ENCODE measurements around the gene RAPGEF6. TPM values are rescaled to one million over a fixed set of nuclear protein-coding genes. Genes with fewer than 3 reads are reported as not detected.

RAPGEF6 gene
- total RNA-seq, 5 donors from 2014 or later (not counting 1 experiment from before 2014, with no cell fraction given), result 82.9 to 122 (median 87.7) TPM

DNA sequence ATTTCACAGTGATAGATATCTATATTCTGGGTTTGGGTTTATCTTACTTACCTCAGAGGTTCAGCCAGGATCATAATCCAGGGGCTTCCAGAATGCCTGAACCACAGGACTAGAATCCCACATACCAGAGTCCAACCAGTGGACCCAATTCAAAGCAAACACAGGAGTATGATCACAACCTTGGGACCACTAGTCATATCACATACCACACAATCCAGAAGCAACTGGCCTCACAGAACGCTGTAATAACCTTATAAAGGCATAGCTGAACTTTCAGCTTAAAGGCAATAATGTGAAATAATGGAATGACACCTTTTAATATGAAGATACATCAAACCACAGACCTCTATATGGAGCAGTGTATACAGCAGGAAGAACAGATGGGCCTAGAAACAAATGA, 25.3 kb downstream of the RAPGEF6 start:
- no peak for DNase-seq
- Histone ChIP-seq H3K27ac (ENCODE audit: low read length) (no peak overlapping the region), H3K4me3 (ENCODE audit: control insufficient read depth in 1 of 2, extremely low read depth in 1 of 2, low read length in 1 of 2) (no peak overlapping the region), H3K4me1 (ENCODE audit: control insufficient read depth in 1 of 2, extremely low read depth in 1 of 2, insufficient read depth in 2 of 2, low read length in 2 of 2) (peaks cover 8 to 17% of the 10 kb centered on the region in 2 experiments), H3K9me3 (no peaks in the 10 kb centered on the region), H3K27me3 (replicated peaks in 1 of 2; ENCODE audit: control insufficient read depth in 2 of 2, extremely low read depth in 1 of 2, insufficient read depth in 2 of 2, low read length in 1 of 2) (no peaks in the 10 kb centered on the region), H3K36me3 (ENCODE audit: control insufficient read depth in 2 of 2, extremely low read depth in 1 of 2, insufficient read depth in 1 of 2, low read length in 1 of 2) (peaks cover 0 to 3% of the 10 kb centered on the region in 2 donors)
- H3K4me3 Mint-ChIP-seq, result no peak overlapping the region
- peak overlapping the region in 1 of 2 donors; percentile 25 for H3K27ac Mint-ChIP-seq
- CTCF ChIA-PET, result no interaction called here
- POLR2A ChIA-PET, result interaction anchor here in 1 of 2 donors (0.6 kb wide), 1 partner anchor 422 kb away, joined by 9 read pairs; no protein-coding TSS in a partner anchor
- H3K27me3 Mint-ChIP-seq, result no peaks in the 10 kb centered on the region
- H3K9me3 Mint-ChIP-seq, result no peaks in the 10 kb centered on the region
- H3K4me1 Mint-ChIP-seq, result peaks cover 61 to 72% (median 72%) of the 10 kb centered on the region in 3 donors
- WGBS (ENCODE audit: insufficient coverage), result no CpG with 5 or more reads among the region's 1 CpG
- no peak for ATAC-seq (replicated peaks in 1 of 4)
- peaks cover 14% of the 10 kb centered on the region for H3K36me3 Mint-ChIP-seq

DNA sequence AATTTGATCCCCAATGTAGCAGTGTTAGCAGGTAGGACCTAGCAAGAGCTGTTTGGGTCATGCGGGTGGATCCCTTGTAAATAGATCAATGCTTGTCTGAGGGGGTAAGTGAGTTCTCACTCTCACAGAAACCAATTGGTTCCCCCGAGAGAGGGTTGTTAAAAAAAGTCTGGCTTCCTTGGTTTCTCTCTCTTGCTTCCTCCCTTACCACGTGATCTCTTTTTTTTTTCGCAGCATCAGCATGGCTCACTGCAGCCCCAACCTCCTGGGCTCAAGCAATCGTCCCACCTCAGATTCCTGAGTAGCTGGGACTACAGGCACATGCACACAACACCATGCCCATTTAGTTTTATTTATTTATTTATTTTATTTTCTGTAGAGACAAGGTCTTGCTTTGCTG, 26.4 kb downstream of the RAPGEF6 start:
- Mint-ChIP-seq H3K27ac (peak overlapping the region in 1 of 2 donors; percentile 78), H3K27me3 (no peaks in the 10 kb centered on the region)
- no peak for DNase-seq

DNA sequence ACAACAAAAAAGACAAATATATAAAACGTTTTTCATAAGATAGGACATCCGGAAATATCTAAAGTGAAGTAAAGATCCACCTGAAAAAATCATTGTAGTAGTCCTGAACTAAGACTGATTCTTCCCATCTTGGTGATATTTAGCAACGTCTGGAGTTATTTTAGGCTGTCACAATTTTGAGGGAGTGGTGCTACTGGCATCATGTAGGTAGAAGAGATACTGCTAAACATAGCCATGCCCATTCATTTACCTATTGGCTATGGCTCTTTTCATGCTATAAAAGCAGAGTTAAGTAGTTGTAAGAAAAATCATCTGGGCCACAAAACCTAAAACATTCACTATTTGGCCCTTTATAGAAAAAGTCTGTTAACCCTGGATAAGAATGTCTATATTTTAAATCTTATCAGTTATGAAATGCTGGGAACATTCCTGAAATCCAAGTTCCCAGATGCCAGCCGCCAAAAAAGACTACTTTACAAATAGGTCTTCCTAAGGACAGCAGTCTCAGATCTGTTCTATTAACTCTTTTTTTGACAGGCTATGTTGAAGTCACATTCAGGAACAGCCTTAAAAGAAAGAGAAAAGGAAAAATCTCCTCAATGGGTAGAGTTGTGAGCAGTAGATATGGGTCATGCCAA, 27.0 kb downstream of the RAPGEF6 start:
- POLR2A ChIA-PET, result interaction anchor here in 1 of 2 donors (0.5 kb wide), 1 partner anchor 228 kb away, joined by 4 read pairs; no protein-coding TSS in a partner anchor
- Histone ChIP-seq H3K27me3 (replicated peaks in 1 of 2; ENCODE audit: control insufficient read depth in 2 of 2, extremely low read depth in 1 of 2, insufficient read depth in 2 of 2, low read length in 1 of 2) (no peaks in the 10 kb centered on the region), H3K4me1 (ENCODE audit: control insufficient read depth in 1 of 2, extremely low read depth in 1 of 2, insufficient read depth in 2 of 2, low read length in 2 of 2) (peaks cover 8 to 15% of the 10 kb centered on the region in 2 experiments), H3K4me3 (ENCODE audit: control insufficient read depth in 1 of 2, extremely low read depth in 1 of 2, low read length in 1 of 2) (no peak overlapping the region), H3K36me3 (ENCODE audit: control insufficient read depth in 2 of 2, extremely low read depth in 1 of 2, insufficient read depth in 1 of 2, low read length in 1 of 2) (peaks cover 0 to 3% of the 10 kb centered on the region in 2 donors), H3K27ac (ENCODE audit: low read length) (no peak overlapping the region), H3K9me3 (no peaks in the 10 kb centered on the region)
- DNase-seq, result no peak
- no peaks in the 10 kb centered on the region for H3K27me3 Mint-ChIP-seq
- peak overlapping the region in 1 of 2 donors; percentile 78 for H3K27ac Mint-ChIP-seq
- H3K36me3 Mint-ChIP-seq, result peaks cover 4% of the 10 kb centered on the region
- no peak for ATAC-seq (replicated peaks in 1 of 4)
- no CpG with 5 or more reads among the region's 4 CpGs for WGBS (ENCODE audit: insufficient coverage)
- CTCF ChIA-PET, result no interaction called here
- H3K9me3 Mint-ChIP-seq, result no peaks in the 10 kb centered on the region
- peaks cover 60 to 68% (median 65%) of the 10 kb centered on the region in 3 donors for H3K4me1 Mint-ChIP-seq
- H3K4me3 Mint-ChIP-seq, result peak overlapping the region in 1 of 3 donors; percentile 0

More for the DNA sequence above, 26.4 kb downstream of the RAPGEF6 start:
- Mint-ChIP-seq H3K4me1 (peaks cover 61 to 70% (median 68%) of the 10 kb centered on the region in 3 donors), H3K9me3 (no peaks in the 10 kb centered on the region), H3K36me3 (peaks cover 5% of the 10 kb centered on the region), H3K4me3 (peak overlapping the region in 1 of 3 donors; percentile 0)
- Histone ChIP-seq H3K36me3 (ENCODE audit: control insufficient read depth in 2 of 2, extremely low read depth in 1 of 2, insufficient read depth in 1 of 2, low read length in 1 of 2) (peaks cover 0 to 3% of the 10 kb centered on the region in 2 donors), H3K4me3 (ENCODE audit: control insufficient read depth in 1 of 2, extremely low read depth in 1 of 2, low read length in 1 of 2) (no peak overlapping the region), H3K4me1 (ENCODE audit: control insufficient read depth in 1 of 2, extremely low read depth in 1 of 2, insufficient read depth in 2 of 2, low read length in 2 of 2) (peaks cover 8 to 15% of the 10 kb centered on the region in 2 experiments), H3K9me3 (no peaks in the 10 kb centered on the region), H3K27me3 (replicated peaks in 1 of 2; ENCODE audit: control insufficient read depth in 2 of 2, extremely low read depth in 1 of 2, insufficient read depth in 2 of 2, low read length in 1 of 2) (no peaks in the 10 kb centered on the region), H3K27ac (ENCODE audit: low read length) (no peak overlapping the region)
- no CpG with 5 or more reads among the region's 5 CpGs for WGBS (ENCODE audit: insufficient coverage)
- ChIA-PET CTCF (no interaction called here), POLR2A (interaction anchor here in 1 of 2 donors (0.5 to 0.6 kb wide), 2 partner anchors 9 to 229 kb away, joined by 3 to 4 read pairs; no protein-coding TSS in a partner anchor)
- no peak for ATAC-seq (replicated peaks in 1 of 4)

DNA sequence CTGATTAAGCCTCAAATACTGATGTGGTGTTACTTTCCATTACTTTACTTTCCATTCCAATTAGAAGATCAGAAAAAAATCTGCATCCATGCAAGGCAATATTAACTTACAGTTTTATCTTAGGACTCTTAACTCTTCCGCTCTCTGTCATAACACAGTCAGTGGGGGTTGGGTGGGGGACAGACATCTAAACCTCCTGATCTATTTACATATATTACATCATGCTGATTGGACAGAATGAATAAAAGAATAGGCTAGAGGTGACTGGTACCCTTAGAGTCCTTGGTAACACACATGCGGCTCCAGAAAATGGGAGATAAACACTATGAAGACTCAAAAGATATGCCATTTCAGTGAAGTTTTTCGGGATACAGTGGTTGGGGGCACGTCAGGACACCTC, 27.6 kb downstream of the RAPGEF6 start:
- 86% methylated on average over 1 of the region's 4 CpGs for WGBS (ENCODE audit: insufficient coverage)

DNA sequence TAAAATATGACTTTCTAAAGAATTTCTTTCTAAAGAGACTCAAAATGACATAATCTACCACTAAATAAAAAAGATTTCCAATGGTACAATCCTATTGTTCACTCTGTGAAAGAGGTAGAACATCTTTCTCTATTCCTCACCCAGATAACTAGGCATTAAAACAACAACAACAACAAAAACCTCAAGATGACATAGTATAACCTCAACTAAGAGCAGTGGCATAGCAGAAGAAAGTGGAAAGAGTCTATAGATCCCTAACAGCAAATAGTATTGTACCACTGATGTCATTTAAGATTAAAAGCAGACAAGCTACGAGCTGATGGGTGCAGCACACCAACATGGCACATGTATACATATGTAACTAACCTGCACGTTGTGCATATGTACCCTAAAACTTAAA, 29.9 kb downstream of the RAPGEF6 start:
- ChIA-PET POLR2A (no interaction called here), CTCF (interaction anchor here in 1 of 2 donors (1.0 kb wide), 1 partner anchor 10 kb away, joined by 3 read pairs; no protein-coding TSS in a partner anchor)
- ATAC-seq (replicated peaks in 1 of 4) (no peak), DNase-seq (no peak)
- peaks cover 53 to 56% (median 55%) of the 10 kb centered on the region in 3 donors for H3K4me1 Mint-ChIP-seq
- H3K27me3 ChIP-seq (replicated peaks in 1 of 2; ENCODE audit: control insufficient read depth in 2 of 2, extremely low read depth in 1 of 2, insufficient read depth in 2 of 2, low read length in 1 of 2), result no peaks in the 10 kb centered on the region
- no peaks in the 10 kb centered on the region for H3K9me3 ChIP-seq
- no peaks in the 10 kb centered on the region for H3K27me3 Mint-ChIP-seq
- H3K36me3 Mint-ChIP-seq, result peaks cover 15% of the 10 kb centered on the region
- H3K27ac Mint-ChIP-seq, result peak overlapping the region; percentile 4 to 17
- H3K4me1 ChIP-seq (ENCODE audit: control insufficient read depth in 1 of 2, extremely low read depth in 1 of 2, insufficient read depth in 2 of 2, low read length in 2 of 2), result peaks cover 8 to 15% of the 10 kb centered on the region in 2 experiments
- H3K9me3 Mint-ChIP-seq, result no peaks in the 10 kb centered on the region
- WGBS (ENCODE audit: insufficient coverage), result no CpG with 5 or more reads among the region's 2 CpGs
- no peak overlapping the region for H3K4me3 Mint-ChIP-seq
- no peak overlapping the region for H3K4me3 ChIP-seq (ENCODE audit: control insufficient read depth in 1 of 2, extremely low read depth in 1 of 2, low read length in 1 of 2)
- H3K36me3 ChIP-seq (ENCODE audit: control insufficient read depth in 2 of 2, extremely low read depth in 1 of 2, insufficient read depth in 1 of 2, low read length in 1 of 2), result peaks cover 0 to 3% of the 10 kb centered on the region in 2 donors
- no peak overlapping the region for H3K27ac ChIP-seq (ENCODE audit: low read length)

More for the DNA sequence above, 27.6 kb downstream of the RAPGEF6 start:
- ChIA-PET POLR2A (no interaction called here), CTCF (no interaction called here)
- no peaks in the 10 kb centered on the region for H3K27me3 Mint-ChIP-seq
- no peaks in the 10 kb centered on the region for H3K27me3 ChIP-seq (replicated peaks in 1 of 2; ENCODE audit: control insufficient read depth in 2 of 2, extremely low read depth in 1 of 2, insufficient read depth in 2 of 2, low read length in 1 of 2)
- peaks cover 0 to 3% of the 10 kb centered on the region in 2 donors for H3K36me3 ChIP-seq (ENCODE audit: control insufficient read depth in 2 of 2, extremely low read depth in 1 of 2, insufficient read depth in 1 of 2, low read length in 1 of 2)
- no peak overlapping the region for H3K4me3 ChIP-seq (ENCODE audit: control insufficient read depth in 1 of 2, extremely low read depth in 1 of 2, low read length in 1 of 2)
- H3K27ac Mint-ChIP-seq, result no peak overlapping the region
- ATAC-seq (replicated peaks in 1 of 4), result no peak
- H3K36me3 Mint-ChIP-seq, result peaks cover 4% of the 10 kb centered on the region
- no peaks in the 10 kb centered on the region for H3K9me3 Mint-ChIP-seq
- no peak overlapping the region for H3K27ac ChIP-seq (ENCODE audit: low read length)
- H3K4me1 ChIP-seq (ENCODE audit: control insufficient read depth in 1 of 2, extremely low read depth in 1 of 2, insufficient read depth in 2 of 2, low read length in 2 of 2), result peaks cover 8 to 15% of the 10 kb centered on the region in 2 experiments
- peaks cover 60 to 66% (median 61%) of the 10 kb centered on the region in 3 donors for H3K4me1 Mint-ChIP-seq
- no peak overlapping the region for H3K4me3 Mint-ChIP-seq
- no peaks in the 10 kb centered on the region for H3K9me3 ChIP-seq
- no peak for DNase-seq

DNA sequence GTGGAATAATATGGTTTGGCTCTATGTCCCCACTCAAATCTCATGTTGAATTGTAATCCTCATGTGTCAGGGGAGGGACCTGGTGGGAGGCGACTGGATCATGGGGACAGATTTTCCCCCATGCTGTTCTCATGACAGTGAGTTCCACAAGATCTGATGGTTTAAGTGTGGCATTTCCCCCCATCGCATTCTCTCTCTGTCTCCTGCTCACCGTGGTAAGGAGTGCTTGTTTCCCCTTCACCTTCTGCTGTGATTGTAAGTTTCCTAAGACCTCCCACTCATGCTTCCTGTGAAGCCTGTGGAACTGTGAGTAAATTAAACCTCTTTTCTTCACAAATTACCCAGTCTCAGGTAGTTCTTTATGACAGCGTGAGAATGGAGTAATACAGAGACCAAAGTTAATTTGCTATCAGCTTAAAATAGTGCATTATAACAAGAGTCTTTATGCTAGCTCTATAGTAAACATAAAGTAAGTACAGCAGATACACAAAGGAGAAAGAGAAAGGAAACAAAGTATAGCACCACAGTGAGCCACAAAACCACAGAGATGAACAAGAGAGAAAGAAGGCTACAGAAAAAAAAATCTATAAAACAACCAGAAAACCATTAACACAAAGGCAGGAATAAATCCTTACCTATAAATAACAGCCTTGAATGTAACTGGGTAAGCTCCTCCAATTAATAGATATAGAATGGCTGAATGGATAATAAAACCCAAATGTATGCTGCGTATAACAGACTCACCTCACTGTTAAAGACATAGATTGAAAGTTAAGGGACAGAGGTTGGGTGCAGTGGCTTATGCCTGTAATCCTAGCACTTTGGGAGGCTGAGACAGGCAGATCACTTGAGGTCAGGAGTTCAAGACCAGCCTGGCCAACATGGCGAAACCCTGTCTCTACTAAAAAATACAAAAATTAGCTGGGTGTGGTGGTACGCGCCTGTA, 39.7 kb downstream of the RAPGEF6 start:
- peak in 6 of 35 experiments; percentile 3 to 60 (median 8) for DNase-seq
- ChIA-PET CTCF (interaction anchor here in 1 of 2 donors (0.7 to 1.0 kb wide), 5 partner anchors 8 to 463 kb away, joined by 3 to 7 read pairs (median 3); no protein-coding TSS in a partner anchor), POLR2A (interaction anchor here in 1 of 2 donors (0.5 to 0.7 kb wide), 2 partner anchors 19 to 36 kb away, joined by 3 to 4 read pairs; no protein-coding TSS in a partner anchor)
- no CpG with 5 or more reads among the region's 8 CpGs for WGBS (ENCODE audit: insufficient coverage)
- Mint-ChIP-seq H3K36me3 (peaks cover 15% of the 10 kb centered on the region), H3K4me3 (peak overlapping the region; percentile 35 to 56 (median 45)), H3K27me3 (no peaks in the 10 kb centered on the region), H3K4me1 (peaks cover 65 to 70% (median 66%) of the 10 kb centered on the region in 3 donors), H3K9me3 (no peaks in the 10 kb centered on the region), H3K27ac (peak overlapping the region; percentile 80 to 90)
- H3K9me3 ChIP-seq, result no peaks in the 10 kb centered on the region
- H3K36me3 ChIP-seq (ENCODE audit: control insufficient read depth in 2 of 2, extremely low read depth in 1 of 2, insufficient read depth in 1 of 2, low read length in 1 of 2), result peaks cover 4 to 8% of the 10 kb centered on the region in 2 donors
- H3K4me1 ChIP-seq (ENCODE audit: control insufficient read depth in 1 of 2, extremely low read depth in 1 of 2, insufficient read depth in 2 of 2, low read length in 2 of 2), result peaks cover 22% of the 10 kb centered on the region in 2 experiments
- ATAC-seq (replicated peaks in 1 of 4), result peak; percentile 82 to 96 (median 89)
- H3K4me3 ChIP-seq (ENCODE audit: control insufficient read depth in 1 of 2, extremely low read depth in 1 of 2, low read length in 1 of 2), result no peak overlapping the region
- peak overlapping the region; percentile 60 for H3K27ac ChIP-seq (ENCODE audit: low read length)
- H3K27me3 ChIP-seq (replicated peaks in 1 of 2; ENCODE audit: control insufficient read depth in 2 of 2, extremely low read depth in 1 of 2, insufficient read depth in 2 of 2, low read length in 1 of 2), result no peaks in the 10 kb centered on the region

Measured in T-cell (primary cell).